GM21367 (cell line): ENCODE results near the gene GRID2IP.

Experiments
- ATAC-seq: cut with Tn5 transposase; IDR thresholded peaks from one replicate; pipeline ENCODE4 v1.9.1; 2021; ENCODE audit not compliant: unreplicated experiment

Gene GRID2IP

GRCh38 chr7:6528401-6529130 lies 22.7 kb downstream of the GRID2IP start:
- ATAC-seq, result no peak

GRCh38 chr7:6526997-6527378 lies 24.3 kb downstream of the GRID2IP start:
- no peak for ATAC-seq

- no peak for ATAC-seq
Observed at GRCh38 chr7:6520163-6520981, 30.9 kb downstream of the GRID2IP start.

- ATAC-seq, result no peak
Observed at GRCh38 chr7:6516387-6516983, 34.8 kb downstream of the GRID2IP start.

GRCh38 chr7:6513541-6513940 lies 37.7 kb downstream of the GRID2IP start:
- no peak for ATAC-seq

GRCh38 chr7:6512892-6513291 lies 38.4 kb downstream of the GRID2IP start:
- ATAC-seq, result no peak

DNA sequence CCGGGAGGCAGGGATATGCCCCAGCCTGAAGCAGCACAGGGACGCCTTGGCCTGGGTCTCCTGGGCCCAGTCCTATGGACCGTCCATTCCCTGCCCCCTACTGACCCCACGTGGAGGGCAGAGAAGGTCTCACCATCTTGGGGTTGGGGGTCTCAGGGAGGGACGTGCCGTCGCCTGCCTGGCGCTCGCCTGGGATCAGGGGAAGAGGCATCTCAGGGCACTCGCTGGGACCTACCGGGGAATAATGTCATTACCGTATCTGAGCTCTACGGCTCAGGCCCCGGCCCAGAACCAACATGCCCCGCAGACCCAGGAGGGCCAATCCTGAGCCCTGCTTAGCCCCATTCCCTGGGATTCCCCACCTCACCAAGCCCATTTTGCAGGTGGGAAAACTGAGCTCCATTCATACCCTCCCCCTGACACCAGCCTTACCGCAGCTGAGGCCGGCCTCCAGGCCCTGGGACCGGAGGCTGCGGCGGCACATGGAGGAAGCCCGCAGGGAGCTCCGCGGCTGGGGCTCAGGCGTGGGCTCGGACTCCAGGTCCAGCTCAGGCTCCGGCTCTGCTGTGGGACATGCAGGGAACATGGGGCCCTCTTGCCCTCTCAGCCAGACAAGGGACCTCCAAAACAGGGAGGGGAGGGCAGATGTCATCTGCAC lies 40.7 kb downstream of the GRID2IP start:
- no peak for ATAC-seq

DNA sequence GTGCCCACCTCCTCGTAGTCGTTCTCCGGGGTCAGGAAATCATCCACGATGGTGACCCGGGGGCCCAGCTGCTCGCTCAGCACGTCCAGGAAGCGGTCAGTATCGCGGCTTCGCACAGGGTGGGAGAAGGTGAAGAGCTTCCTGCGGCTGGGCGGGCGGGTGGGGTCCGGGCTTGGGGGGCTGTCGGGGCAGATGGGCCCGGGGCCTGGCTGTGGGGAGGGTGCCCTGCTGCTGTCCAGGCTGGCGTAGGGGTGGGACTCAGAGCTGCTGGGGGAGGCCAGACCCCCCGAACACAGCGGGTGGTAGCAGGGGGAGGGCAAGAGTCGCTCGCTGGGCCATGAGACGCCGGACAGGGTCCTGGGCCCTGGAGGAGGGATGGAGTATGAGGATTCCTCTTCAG lies 42.3 kb downstream of the GRID2IP start:
- no peak for ATAC-seq

GRCh38 chr7:6508539-6508938 lies 42.7 kb downstream of the GRID2IP start:
- ATAC-seq, result no peak

GRCh38 chr7:6507906-6508305 lies 43.4 kb downstream of the GRID2IP start:
- no peak for ATAC-seq

- no peak for ATAC-seq
Observed at GRCh38 chr7:6505685-6506559, 45.3 kb downstream of the GRID2IP start.

DNA sequence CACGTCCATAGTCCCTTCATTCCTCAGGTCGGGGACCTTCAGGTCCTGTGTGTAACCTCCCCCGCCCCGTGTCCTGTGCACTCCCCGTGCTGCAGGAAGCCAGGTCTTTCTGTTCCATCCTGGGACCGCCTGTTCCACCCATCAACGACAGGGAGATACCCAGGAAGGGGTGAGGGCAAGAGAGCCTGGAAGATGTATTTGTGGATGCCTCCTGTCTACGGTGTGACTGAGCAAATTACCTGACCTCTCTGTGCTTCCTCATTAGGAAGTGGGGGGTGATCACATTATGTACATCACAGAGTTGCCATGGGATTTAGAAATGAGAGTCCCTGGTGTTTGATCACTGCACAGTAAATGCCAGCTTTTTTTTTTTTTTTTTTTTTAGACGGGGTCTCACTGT lies 46.3 kb downstream of the GRID2IP start:
- ATAC-seq, result no peak

DNA sequence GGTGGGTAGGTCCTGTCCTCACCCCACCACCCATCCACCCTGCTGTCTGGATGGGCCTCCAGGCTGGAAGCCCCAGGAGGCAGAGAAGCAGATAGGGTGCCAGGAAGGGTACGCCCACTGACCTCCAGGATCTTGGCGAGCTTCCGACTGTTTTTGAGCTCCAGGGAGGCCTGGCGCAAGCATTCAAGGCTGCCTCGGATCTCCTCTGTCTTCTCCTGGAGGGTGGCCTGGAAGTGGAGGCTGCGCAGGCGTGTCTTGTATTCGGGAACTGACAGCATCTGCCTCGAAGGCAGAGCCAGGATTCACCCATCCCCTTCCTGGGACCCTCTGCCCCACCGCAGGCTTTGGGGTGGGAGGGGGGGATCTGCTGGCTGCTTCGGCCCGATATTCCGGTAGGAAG lies 48.4 kb downstream of the GRID2IP start:
- no peak for ATAC-seq

GRCh38 chr7:6501586-6502564 lies 49.4 kb downstream of the GRID2IP start:
- no peak for ATAC-seq

- ATAC-seq, result no peak
Observed at GRCh38 chr7:6500691-6501090, 50.6 kb downstream of the GRID2IP start.

- no peak for ATAC-seq
Observed at GRCh38 chr7:6497994-6498393, 53.3 kb downstream of the GRID2IP start.

DNA sequence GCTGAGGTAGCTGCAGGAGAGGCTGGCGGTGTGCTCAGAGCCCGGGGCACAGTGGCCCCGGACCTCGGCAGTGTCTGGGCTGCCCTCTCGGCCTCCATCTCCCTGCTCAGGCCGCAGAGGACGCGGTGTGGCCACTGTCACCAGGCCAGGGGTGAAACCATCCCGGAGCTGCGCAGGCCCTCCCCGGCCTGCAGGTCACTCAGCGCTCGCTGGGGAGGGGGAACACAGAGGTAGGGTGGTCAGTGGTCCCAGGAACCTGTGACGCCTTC lies 53.7 kb downstream of the GRID2IP start:
- no peak for ATAC-seq

DNA sequence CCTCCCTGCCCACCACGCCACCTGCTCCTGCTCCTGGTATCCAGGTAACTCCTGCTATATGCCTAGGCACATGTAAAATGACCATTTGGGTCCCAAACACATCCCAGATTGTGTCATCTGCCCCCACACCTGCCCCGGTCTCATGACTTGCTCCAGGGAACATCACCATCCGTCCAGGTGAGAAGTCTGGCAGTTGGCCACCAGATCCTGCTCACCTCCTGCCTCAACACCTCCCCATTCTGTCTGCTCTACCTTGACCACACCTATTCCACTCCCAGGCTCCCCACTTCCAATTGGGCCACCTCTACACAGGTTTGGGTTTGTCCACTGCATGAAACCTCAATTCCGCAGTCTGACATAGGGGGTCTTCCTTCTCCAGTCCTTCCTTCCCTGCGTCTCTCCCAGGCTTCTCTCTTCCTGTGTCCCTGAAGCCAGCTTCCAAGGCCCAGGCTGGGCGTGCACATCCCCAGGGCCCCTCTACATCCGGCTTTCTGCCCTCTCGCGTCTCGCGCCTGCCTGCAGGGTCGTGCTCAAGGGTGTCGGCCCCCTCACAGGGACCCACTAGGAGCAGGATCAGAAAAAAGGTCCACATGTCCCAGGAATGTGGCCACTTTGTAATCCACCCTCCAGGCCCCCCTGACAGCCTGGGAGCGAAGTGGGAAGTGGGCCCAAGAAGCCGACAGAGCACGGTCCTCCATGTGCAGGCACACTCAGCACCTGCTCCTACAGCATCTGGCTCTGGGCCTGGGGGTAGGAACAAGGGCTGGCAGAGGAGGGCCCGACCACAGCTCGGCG lies 54.2 kb downstream of the GRID2IP start:
- no peak for ATAC-seq
